Activated B cell treated with CpG ODN at 0.5 μM for 24 hours (primary cell): ENCODE data around the gene ITPKA. TPM values are rescaled to one million over a fixed set of nuclear protein-coding genes. Genes with fewer than 3 reads are reported as not detected.

ENCODE experiments used
- ATAC-seq: fragments of 200-7000 bp; cut with Tn5 transposase; one replicate; pipeline ENCODE4 v1.10.0; 2021; ENCODE audit warnings: low read depth, mild to moderate bottlenecking, moderate library complexity
- CTCF ChIA-PET: fragments of 350-600 bp; sonication (Branson Sonifier 250); formaldehyde crosslinking; loops from one replicate; lab custom pipeline; 2021; ENCODE audit warnings: antibody characterized with exemption; lab: Charles Lee
- POLR2A ChIA-PET: fragments of 350-600 bp; sonication (Branson Sonifier 250); formaldehyde crosslinking; loops from one replicate; lab custom pipeline; 2021; ENCODE audit warnings: antibody characterized with exemption; lab: Charles Lee
- DNase-seq: peaks from one replicate; pipeline ENCODE4 v3.0.0; 2022
- H3K27ac Mint-ChIP-seq: one replicate; pipeline ENCODE4 v1.8.0; 2020; ENCODE audit warnings: mixed read lengths
- H3K27me3 Mint-ChIP-seq: one replicate; pipeline ENCODE4 v1.8.0; 2021; ENCODE audit warnings: mixed read lengths
- H3K36me3 Mint-ChIP-seq: one replicate; pipeline ENCODE4 v1.8.0; 2021; ENCODE audit warnings: low read depth, mixed read lengths
- H3K4me1 Mint-ChIP-seq: one replicate; pipeline ENCODE4 v1.8.0; 2021; ENCODE audit warnings: mixed read lengths
- H3K4me3 Mint-ChIP-seq: one replicate; pipeline ENCODE4 v1.8.0; 2020; ENCODE audit warnings: mild to moderate bottlenecking, mixed read lengths
- H3K9me3 Mint-ChIP-seq: one replicate; pipeline ENCODE4 v1.8.0; 2020; ENCODE audit warnings: mixed read lengths
- intact Hi-C: fragments of 100-400 bp; cut with micrococcal nuclease; formaldehyde crosslinking; loops from one replicate; pipeline ENCODE4 v1.15.1; 2024
- total RNA-seq: library from RNA; stranded (reverse); gene quantifications from 2 replicates; pipeline ENCODE4 v1.2.3, GENCODE V29; 2022
- TF ChIP-seq, protein P1 (sequence below): fragments of 200-600 bp; IDR thresholded peaks from one replicate; pipeline ENCODE4 v1.8.0; 2022; ENCODE audit warnings: antibody characterized with exemption, mild to moderate bottlenecking

Gene ITPKA
- total RNA-seq, 1 donor from 2014 or later: 0.18 TPM

DNA sequence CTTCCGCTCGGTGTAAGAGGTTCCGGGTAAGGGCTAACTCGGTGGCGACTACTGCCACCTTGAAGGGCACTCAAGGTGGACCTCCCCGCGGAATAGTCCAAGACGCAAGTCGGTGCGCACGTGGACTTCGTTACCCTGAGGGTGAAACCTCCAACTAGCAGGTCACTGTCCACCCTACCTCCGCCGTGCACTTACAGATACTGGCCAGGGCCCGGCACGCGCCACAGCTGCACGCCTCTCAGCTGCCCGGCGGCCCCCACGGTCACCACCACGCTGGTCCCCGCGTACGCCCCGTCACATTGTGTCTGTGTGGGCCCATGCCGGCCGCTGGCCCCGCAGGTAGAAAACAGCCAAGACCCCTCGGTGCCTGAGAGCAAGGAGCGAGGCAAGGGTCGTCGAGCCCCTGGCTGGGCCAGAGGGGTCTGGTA lies 18.9 kb downstream of the ITPKA start:
- DNase-seq (no peak), ATAC-seq (no peak)
- H3K9me3 Mint-ChIP-seq: no peaks in the 10 kb centered on the region
- H3K4me1 Mint-ChIP-seq: peaks cover 24% of the 10 kb centered on the region
- H3K27ac Mint-ChIP-seq: no peak overlapping the region
- TF ChIP-seq, protein P1, sequence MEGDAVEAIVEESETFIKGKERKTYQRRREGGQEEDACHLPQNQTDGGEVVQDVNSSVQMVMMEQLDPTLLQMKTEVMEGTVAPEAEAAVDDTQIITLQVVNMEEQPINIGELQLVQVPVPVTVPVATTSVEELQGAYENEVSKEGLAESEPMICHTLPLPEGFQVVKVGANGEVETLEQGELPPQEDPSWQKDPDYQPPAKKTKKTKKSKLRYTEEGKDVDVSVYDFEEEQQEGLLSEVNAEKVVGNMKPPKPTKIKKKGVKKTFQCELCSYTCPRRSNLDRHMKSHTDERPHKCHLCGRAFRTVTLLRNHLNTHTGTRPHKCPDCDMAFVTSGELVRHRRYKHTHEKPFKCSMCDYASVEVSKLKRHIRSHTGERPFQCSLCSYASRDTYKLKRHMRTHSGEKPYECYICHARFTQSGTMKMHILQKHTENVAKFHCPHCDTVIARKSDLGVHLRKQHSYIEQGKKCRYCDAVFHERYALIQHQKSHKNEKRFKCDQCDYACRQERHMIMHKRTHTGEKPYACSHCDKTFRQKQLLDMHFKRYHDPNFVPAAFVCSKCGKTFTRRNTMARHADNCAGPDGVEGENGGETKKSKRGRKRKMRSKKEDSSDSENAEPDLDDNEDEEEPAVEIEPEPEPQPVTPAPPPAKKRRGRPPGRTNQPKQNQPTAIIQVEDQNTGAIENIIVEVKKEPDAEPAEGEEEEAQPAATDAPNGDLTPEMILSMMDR: no peak
- intact Hi-C loops: no loop called here
- ChIA-PET CTCF (no interaction called here), POLR2A (interaction anchor here (1.0 to 1.7 kb wide), 4 partner anchors 10 to 32 kb away, joined by 3 to 5 read pairs (median 4); partner anchors contain the start of genes ITPKA and RPAP1)
- peaks cover 5% of the 10 kb centered on the region for H3K27me3 Mint-ChIP-seq
- peak overlapping the region; percentile 85 for H3K4me3 Mint-ChIP-seq
- H3K36me3 Mint-ChIP-seq: peaks cover 6% of the 10 kb centered on the region

DNA sequence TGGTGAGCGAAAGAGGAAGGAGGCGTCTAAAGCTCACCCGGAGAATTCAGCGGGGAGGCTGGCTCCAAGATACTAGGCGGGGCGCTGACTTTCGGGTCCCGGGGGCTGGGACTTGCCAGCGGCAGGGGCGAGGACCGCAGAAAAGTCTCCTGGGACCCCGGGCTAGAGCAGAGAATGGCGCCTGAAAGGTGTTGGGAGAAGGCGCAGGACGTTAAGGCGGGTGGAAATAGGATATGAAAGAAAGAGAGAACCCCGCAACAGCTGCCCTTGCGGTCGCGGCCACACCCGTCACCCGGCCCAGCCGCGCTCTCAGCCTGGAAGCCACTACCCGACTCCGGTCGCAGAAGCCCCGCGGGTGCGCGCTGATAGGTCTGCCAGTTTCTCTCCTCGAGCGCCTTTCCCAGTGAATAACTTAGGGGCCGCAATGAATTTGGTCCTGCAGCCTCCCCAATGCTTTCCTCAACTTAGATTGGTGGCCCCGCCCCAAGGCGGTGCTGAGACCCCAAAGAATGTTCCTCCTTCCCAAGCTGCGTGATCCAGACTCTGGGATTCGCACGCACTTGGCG lies 19.3 kb downstream of the ITPKA start:
- H3K9me3 Mint-ChIP-seq: no peaks in the 10 kb centered on the region
- DNase-seq (peak; percentile 52), ATAC-seq (peak; percentile 79)
- H3K4me3 Mint-ChIP-seq: peak overlapping the region; percentile 85
- POLR2A ChIA-PET: interaction anchor here (1.0 to 1.7 kb wide), 5 partner anchors 11 to 31 kb away, joined by 3 to 5 read pairs (median 3); partner anchors contain the start of genes ITPKA and RPAP1
- intact Hi-C loops: loop anchor here (1.0 kb wide), 2 partner anchors 11 to 46 kb away; partner anchors contain the start of gene TYRO3
- H3K27ac Mint-ChIP-seq: peak overlapping the region; percentile 41
- peaks cover 11% of the 10 kb centered on the region for H3K36me3 Mint-ChIP-seq
- CTCF ChIA-PET: no interaction called here
- TF ChIP-seq, protein P1: no peak
- peaks cover 24% of the 10 kb centered on the region for H3K4me1 Mint-ChIP-seq
- peaks cover 5% of the 10 kb centered on the region for H3K27me3 Mint-ChIP-seq

GRCh38 chr15:41513506-41514227 lies 20.0 kb downstream of the ITPKA start, which contains the start of gene LTK:
Gene LTK, minus strand, starts transcription at chr15:41513827. Its CDS starts 118 bp downstream, at chr15:41513709.
- TF ChIP-seq, protein P1: no peak
- ATAC-seq (peak; percentile 12), DNase-seq (peak; percentile 27)
- Mint-ChIP-seq H3K27ac (peak within 1 kb of the TSS; percentile 41), H3K4me1 (peaks cover 24% of the 10 kb centered on the region), H3K36me3 (peaks cover 12% of the 10 kb centered on the region), H3K27me3 (peaks cover 5% of the 10 kb centered on the region), H3K9me3 (no peaks in the 10 kb centered on the region), H3K4me3 (peak within 1 kb of the TSS; percentile 85)
- intact Hi-C loops: loop anchor here (1.0 kb wide), 2 partner anchors 11 to 46 kb away; partner anchors contain the start of gene TYRO3
- POLR2A ChIA-PET: interaction anchor here (1.0 to 1.7 kb wide), 5 partner anchors 12 to 32 kb away, joined by 3 to 5 read pairs (median 3); partner anchors contain the start of genes ITPKA and RPAP1
- CTCF ChIA-PET: no interaction called here

- intact Hi-C loops: no loop called here
- H3K9me3 Mint-ChIP-seq: no peaks in the 10 kb centered on the region
- TF ChIP-seq, protein P1: no peak
- no peaks in the 10 kb centered on the region for H3K27me3 Mint-ChIP-seq
- peaks cover 14% of the 10 kb centered on the region for H3K4me1 Mint-ChIP-seq
- no peak for ATAC-seq
- H3K4me3 Mint-ChIP-seq: no peak overlapping the region
- CTCF ChIA-PET: no interaction called here
- POLR2A ChIA-PET: no interaction called here
- DNase-seq: no peak
- peaks cover 32% of the 10 kb centered on the region for H3K36me3 Mint-ChIP-seq
- no peak overlapping the region for H3K27ac Mint-ChIP-seq
These were observed 24.3 kb downstream of the ITPKA start for GRCh38 chr15:41517895-41518449.
